Mesenteric fat pad (tissue), 1 donor: ENCODE data around the gene LIN7B. TPM values are rescaled to one million over a fixed set of nuclear protein-coding genes. Genes with fewer than 3 reads are reported as not detected.
"Not testable (repeated sequence)": the region's sequence is repeated elsewhere in the genome, so short reads cannot be mapped to it uniquely, and the experiment has no call there.

Experiments
- DNase-seq: peaks from one replicate; pipeline ENCODE4 v3.0.0-alpha.2; 2020; ENCODE audit warnings: low spot score
- total RNA-seq: library from RNA; stranded (reverse); fragmentation: NEBNext Ultra II Directional; extraction: Animal tissue kit (Norgen Biotek cat#: 25700); gene quantifications from one replicate; pipeline ENCODE4 v1.2.1, GENCODE V29; 2021
- donor health status: DM: yes; HTN: yes; CAD: no.

LIN7B gene
- total RNA-seq, 1 donor from 2014 or later: 4.2 TPM

- peak; percentile 98 for DNase-seq
Observed at GRCh38 chr19:49118565-49119410, 4.6 kb downstream of the LIN7B start, which contains the start of gene C19orf73. Gene C19orf73 (minus strand): TSS chr19:49119143. CDS start chr19:49119022, 121 bp downstream.

- DNase-seq: no peak
Observed at GRCh38 chr19:49119411-49120324, 5.5 kb downstream of the LIN7B start, which contains the start of gene PPFIA3. Gene PPFIA3 (plus strand): TSS chr19:49119544. CDS start chr19:49127874, 8,330 bp downstream.

- no peak for DNase-seq
Observed at GRCh38 chr19:49120325-49120683, 6.1 kb downstream of the LIN7B start.

GRCh38 chr19:49120868-49121267 lies 6.7 kb downstream of the LIN7B start:
- DNase-seq: no peak

GRCh38 chr19:49121841-49122240 lies 7.7 kb downstream of the LIN7B start:
- DNase-seq: not testable (repeated sequence)

GRCh38 chr19:49123285-49123684 lies 9.1 kb downstream of the LIN7B start:
- not testable (repeated sequence) for DNase-seq

GRCh38 chr19:49125025-49125731 lies 11.0 kb downstream of the LIN7B start:
- DNase-seq: no peak

- DNase-seq: no peak
Observed at GRCh38 chr19:49126575-49126974, 12.4 kb downstream of the LIN7B start.

- DNase-seq: not testable (repeated sequence)
Observed at GRCh38 chr19:49127225-49127624, 13.1 kb downstream of the LIN7B start.

- DNase-seq: peak; percentile 98
Observed at GRCh38 chr19:49127674-49128544, 13.7 kb downstream of the LIN7B start.

GRCh38 chr19:49128545-49129237 lies 14.5 kb downstream of the LIN7B start:
- DNase-seq: no peak

- DNase-seq: no peak
Observed at GRCh38 chr19:49129238-49129583, 15.0 kb downstream of the LIN7B start.

GRCh38 chr19:49130325-49130724 lies 16.2 kb downstream of the LIN7B start:
- DNase-seq: no peak

- DNase-seq: no peak
Observed at GRCh38 chr19:49132974-49133609, 18.9 kb downstream of the LIN7B start.

GRCh38 chr19:49133621-49134454 lies 19.7 kb downstream of the LIN7B start:
- no peak for DNase-seq

GRCh38 chr19:49135686-49136085 lies 21.5 kb downstream of the LIN7B start:
- DNase-seq: no peak

- DNase-seq: no peak
Observed at GRCh38 chr19:49136771-49137171, 22.6 kb downstream of the LIN7B start.

GRCh38 chr19:49140951-49141350 lies 26.8 kb downstream of the LIN7B start:
- DNase-seq: no peak
